HCT116 (cell line): Measurements from ENCODE around the gene PSMB4.

ENCODE experiments used
- EZH2phosphoT487 ChIP-seq: fragments of 200-600 bp; IDR thresholded peaks from 2 replicates; pipeline ENCODE4 v1.6.1; 2018; ENCODE audit warnings: antibody characterized with exemption, borderline replicate concordance
- POLR2A ChIP-seq: IDR thresholded peaks from 2 replicates; pipeline ENCODE4 v1.7.0; 2011; ENCODE audit warnings: borderline replicate concordance; ENCODE audit not compliant: insufficient read depth, insufficient read length; ENCODE audit errors: extremely low read depth
- POLR2AphosphoS5 ChIP-seq: IDR thresholded peaks from 2 replicates; pipeline ENCODE4 v1.6.1; 2011; ENCODE audit warnings: mild to moderate bottlenecking, low read depth, low read length, moderate library complexity
- SP1 ChIP-seq: IDR thresholded peaks from 2 replicates; pipeline ENCODE4 v1.6.1; 2012; ENCODE audit warnings: low read depth
- TCF7L2 ChIP-seq: IDR thresholded peaks from 2 replicates; pipeline ENCODE4 v1.7.0; 2011; ENCODE audit warnings: borderline replicate concordance, inconsistent platforms; ENCODE audit not compliant: insufficient read depth, insufficient read length; ENCODE audit errors: extremely low read depth
- ZFX ChIP-seq: fragments of 450-650 bp; IDR thresholded peaks from 2 replicates; pipeline ENCODE4 v1.6.1; 2017
- TF ChIP-seq, protein P1 (sequence below), 3 experiments: fragments of 200-600 bp in 1 of 3; sonication (generic) in 1 of 3; IDR thresholded peaks in 2 of 3; conservative IDR thresholded peaks in 1 of 3; 2 replicates each; pipeline ENCODE4 v1.5.1; 2012 to 2017; ENCODE audit warnings: low read depth in 2 of 3, low read length in 2 of 3, antibody characterized with exemption in 1 of 3, borderline replicate concordance in 1 of 3, control low read depth in 1 of 3, mild to moderate bottlenecking in 1 of 3, mixed read lengths in 1 of 3, mixed run types in 1 of 3, moderate library complexity in 1 of 3; ENCODE audit not compliant: insufficient read depth in 1 of 3
- TF ChIP-seq, protein P2 (sequence below): IDR thresholded peaks from 2 replicates; pipeline ENCODE4 v1.6.1; 2011; ENCODE audit warnings: mild to moderate bottlenecking, low read length, moderate library complexity; ENCODE audit not compliant: insufficient replicate concordance; ENCODE audit errors: extremely low read depth
- TF ChIP-seq, protein P3 (sequence below): IDR thresholded peaks from 2 replicates; pipeline ENCODE4 v1.6.1; 2012

DNA sequence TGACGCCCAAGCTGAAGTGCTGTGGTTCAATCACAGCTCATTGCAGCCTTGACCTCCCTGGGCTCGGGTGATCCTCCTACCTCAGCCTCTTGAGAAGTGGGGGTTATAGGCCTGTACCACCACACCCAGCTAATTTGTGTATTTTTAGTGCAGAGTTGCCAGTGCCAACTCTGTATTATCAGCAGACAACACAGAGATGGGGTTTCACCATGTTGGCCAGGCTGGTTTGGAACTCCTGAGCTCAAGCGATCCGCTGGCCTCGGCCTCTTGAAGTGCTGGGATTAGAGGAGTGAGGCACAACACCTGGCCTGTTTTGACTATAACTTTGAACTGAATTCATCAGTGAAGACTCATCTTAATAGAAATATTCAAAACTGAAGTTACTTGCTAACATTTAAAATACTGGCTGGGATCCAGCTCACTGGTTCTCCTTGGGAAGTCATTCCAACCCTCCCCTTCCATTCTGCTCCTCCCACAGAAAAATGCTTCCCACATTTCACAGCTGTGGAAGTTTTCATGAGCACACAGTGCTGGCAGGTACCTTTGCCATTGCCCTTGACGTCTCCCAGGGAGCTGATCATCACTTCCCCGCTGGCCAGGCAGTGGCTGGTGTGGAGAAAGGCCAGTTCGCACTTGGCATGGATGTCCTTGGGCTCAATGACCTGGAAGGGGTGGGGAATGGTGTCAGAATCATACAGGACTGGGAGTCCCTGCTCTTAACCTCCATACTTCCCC is 31.5 kb upstream of the PSMB4 start:
- TF ChIP-seq, protein P1, sequence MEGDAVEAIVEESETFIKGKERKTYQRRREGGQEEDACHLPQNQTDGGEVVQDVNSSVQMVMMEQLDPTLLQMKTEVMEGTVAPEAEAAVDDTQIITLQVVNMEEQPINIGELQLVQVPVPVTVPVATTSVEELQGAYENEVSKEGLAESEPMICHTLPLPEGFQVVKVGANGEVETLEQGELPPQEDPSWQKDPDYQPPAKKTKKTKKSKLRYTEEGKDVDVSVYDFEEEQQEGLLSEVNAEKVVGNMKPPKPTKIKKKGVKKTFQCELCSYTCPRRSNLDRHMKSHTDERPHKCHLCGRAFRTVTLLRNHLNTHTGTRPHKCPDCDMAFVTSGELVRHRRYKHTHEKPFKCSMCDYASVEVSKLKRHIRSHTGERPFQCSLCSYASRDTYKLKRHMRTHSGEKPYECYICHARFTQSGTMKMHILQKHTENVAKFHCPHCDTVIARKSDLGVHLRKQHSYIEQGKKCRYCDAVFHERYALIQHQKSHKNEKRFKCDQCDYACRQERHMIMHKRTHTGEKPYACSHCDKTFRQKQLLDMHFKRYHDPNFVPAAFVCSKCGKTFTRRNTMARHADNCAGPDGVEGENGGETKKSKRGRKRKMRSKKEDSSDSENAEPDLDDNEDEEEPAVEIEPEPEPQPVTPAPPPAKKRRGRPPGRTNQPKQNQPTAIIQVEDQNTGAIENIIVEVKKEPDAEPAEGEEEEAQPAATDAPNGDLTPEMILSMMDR (IDR thresholded peaks at IDR 0.05 in 2 of 3, conservative IDR thresholded peaks at IDR 0.05 in 1 of 3; ENCODE audit: borderline replicate concordance in 1 of 3, insufficient read depth in 1 of 3, low read depth in 2 of 3, low read length in 2 of 3), result no peak
- TF ChIP-seq, protein P2, sequence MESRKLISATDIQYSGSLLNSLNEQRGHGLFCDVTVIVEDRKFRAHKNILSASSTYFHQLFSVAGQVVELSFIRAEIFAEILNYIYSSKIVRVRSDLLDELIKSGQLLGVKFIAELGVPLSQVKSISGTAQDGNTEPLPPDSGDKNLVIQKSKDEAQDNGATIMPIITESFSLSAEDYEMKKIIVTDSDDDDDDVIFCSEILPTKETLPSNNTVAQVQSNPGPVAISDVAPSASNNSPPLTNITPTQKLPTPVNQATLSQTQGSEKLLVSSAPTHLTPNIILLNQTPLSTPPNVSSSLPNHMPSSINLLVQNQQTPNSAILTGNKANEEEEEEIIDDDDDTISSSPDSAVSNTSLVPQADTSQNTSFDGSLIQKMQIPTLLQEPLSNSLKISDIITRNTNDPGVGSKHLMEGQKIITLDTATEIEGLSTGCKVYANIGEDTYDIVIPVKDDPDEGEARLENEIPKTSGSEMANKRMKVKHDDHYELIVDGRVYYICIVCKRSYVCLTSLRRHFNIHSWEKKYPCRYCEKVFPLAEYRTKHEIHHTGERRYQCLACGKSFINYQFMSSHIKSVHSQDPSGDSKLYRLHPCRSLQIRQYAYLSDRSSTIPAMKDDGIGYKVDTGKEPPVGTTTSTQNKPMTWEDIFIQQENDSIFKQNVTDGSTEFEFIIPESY, result no peak
- no peak for TF ChIP-seq EZH2phosphoT487
- TF ChIP-seq, protein P3, sequence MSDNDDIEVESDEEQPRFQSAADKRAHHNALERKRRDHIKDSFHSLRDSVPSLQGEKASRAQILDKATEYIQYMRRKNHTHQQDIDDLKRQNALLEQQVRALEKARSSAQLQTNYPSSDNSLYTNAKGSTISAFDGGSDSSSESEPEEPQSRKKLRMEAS, result no peak
- no peak for TF ChIP-seq SP1
- TF ChIP-seq TCF7L2, result no peak
- TF ChIP-seq POLR2AphosphoS5, result no peak
- TF ChIP-seq POLR2A, result no peak
- TF ChIP-seq ZFX, result no peak
